ENCODE results near the gene OSBP2.

Gene OSBP2

DNA sequence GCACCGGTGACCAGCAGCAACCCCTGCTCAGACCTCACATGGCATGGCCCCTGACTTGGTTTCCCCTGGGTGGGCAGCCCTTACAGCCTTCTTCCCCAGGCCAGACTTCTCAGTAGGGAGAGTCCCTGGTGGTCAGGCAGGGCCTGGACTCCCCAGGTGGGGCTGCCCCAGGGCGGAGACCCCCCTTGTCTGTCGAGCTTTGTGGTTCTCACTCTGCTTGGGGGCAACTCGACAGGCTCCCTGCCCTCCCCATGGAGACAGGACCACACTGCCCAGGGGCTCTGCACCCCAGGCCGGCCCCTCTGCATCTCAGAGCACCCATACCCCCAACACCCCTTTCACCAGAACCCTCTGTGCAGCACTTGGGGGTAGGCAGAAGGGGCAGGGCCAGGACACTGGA is 186.2 kb downstream of the OSBP2 start:
- peaks cover 13% of the 10 kb centered on the region for H3K36me3 ChIP-seq (ENCODE audit: low read depth)
- H3K4me3 ChIP-seq (ENCODE audit: severe bottlenecking) = no peak overlapping the region
- no peaks in the 10 kb centered on the region for H3K27me3 ChIP-seq (ENCODE audit: insufficient read depth, poor library complexity, severe bottlenecking)
- TF ChIP-seq, protein P1, sequence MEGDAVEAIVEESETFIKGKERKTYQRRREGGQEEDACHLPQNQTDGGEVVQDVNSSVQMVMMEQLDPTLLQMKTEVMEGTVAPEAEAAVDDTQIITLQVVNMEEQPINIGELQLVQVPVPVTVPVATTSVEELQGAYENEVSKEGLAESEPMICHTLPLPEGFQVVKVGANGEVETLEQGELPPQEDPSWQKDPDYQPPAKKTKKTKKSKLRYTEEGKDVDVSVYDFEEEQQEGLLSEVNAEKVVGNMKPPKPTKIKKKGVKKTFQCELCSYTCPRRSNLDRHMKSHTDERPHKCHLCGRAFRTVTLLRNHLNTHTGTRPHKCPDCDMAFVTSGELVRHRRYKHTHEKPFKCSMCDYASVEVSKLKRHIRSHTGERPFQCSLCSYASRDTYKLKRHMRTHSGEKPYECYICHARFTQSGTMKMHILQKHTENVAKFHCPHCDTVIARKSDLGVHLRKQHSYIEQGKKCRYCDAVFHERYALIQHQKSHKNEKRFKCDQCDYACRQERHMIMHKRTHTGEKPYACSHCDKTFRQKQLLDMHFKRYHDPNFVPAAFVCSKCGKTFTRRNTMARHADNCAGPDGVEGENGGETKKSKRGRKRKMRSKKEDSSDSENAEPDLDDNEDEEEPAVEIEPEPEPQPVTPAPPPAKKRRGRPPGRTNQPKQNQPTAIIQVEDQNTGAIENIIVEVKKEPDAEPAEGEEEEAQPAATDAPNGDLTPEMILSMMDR (IDR thresholded peaks at IDR 0.05; ENCODE audit: poor library complexity, severe bottlenecking) = no peak
- H3K4me1 ChIP-seq (ENCODE audit: insufficient read depth, poor library complexity, severe bottlenecking) = no peaks in the 10 kb centered on the region
- no peaks in the 10 kb centered on the region for H3K9me3 ChIP-seq (ENCODE audit: severe bottlenecking)
- no peak overlapping the region for H3K27ac ChIP-seq (ENCODE audit: poor library complexity, severe bottlenecking)
- ATAC-seq (ENCODE audit: low read depth) (no peak), DNase-seq (ENCODE audit: low spot score) (no peak)

GRCh38 chr22:30881361-30882183 is 186.9 kb downstream of the OSBP2 start:
- H3K4me3 ChIP-seq (ENCODE audit: severe bottlenecking) = no peak overlapping the region
- H3K36me3 ChIP-seq (ENCODE audit: low read depth) = peaks cover 13% of the 10 kb centered on the region
- no peak for DNase-seq (ENCODE audit: low spot score)
- no peaks in the 10 kb centered on the region for H3K4me1 ChIP-seq (ENCODE audit: insufficient read depth, poor library complexity, severe bottlenecking)
- H3K27ac ChIP-seq (ENCODE audit: poor library complexity, severe bottlenecking) = peak overlapping the region; percentile 4
- no peaks in the 10 kb centered on the region for H3K27me3 ChIP-seq (ENCODE audit: insufficient read depth, poor library complexity, severe bottlenecking)
- TF ChIP-seq, protein P1 (IDR thresholded peaks at IDR 0.05; ENCODE audit: poor library complexity, severe bottlenecking) = no peak
- H3K9me3 ChIP-seq (ENCODE audit: severe bottlenecking) = no peaks in the 10 kb centered on the region
- ATAC-seq (ENCODE audit: low read depth) = no peak

GRCh38 chr22:30882184-30882717 is 187.6 kb downstream of the OSBP2 start:
- ATAC-seq (ENCODE audit: low read depth) = no peak
- Histone ChIP-seq H3K27me3 (ENCODE audit: insufficient read depth, poor library complexity, severe bottlenecking) (no peaks in the 10 kb centered on the region), H3K27ac (ENCODE audit: poor library complexity, severe bottlenecking) (peak overlapping the region; percentile 4), H3K4me3 (ENCODE audit: severe bottlenecking) (no peak overlapping the region), H3K4me1 (ENCODE audit: insufficient read depth, poor library complexity, severe bottlenecking) (no peaks in the 10 kb centered on the region), H3K9me3 (ENCODE audit: severe bottlenecking) (no peaks in the 10 kb centered on the region), H3K36me3 (ENCODE audit: low read depth) (peaks cover 17% of the 10 kb centered on the region)
- DNase-seq (ENCODE audit: low spot score) = no peak
- TF ChIP-seq, protein P1 (IDR thresholded peaks at IDR 0.05; ENCODE audit: poor library complexity, severe bottlenecking) = no peak

- DNase-seq (ENCODE audit: low spot score) (no peak), ATAC-seq (ENCODE audit: low read depth) (no peak)
- H3K4me1 ChIP-seq (ENCODE audit: insufficient read depth, poor library complexity, severe bottlenecking) = no peaks in the 10 kb centered on the region
Measured at GRCh38 chr22:30882974-30883533, 188.4 kb downstream of the OSBP2 start.

More at GRCh38 chr22:30882974-30883533, 188.4 kb downstream of the OSBP2 start:
- TF ChIP-seq, protein P1 (IDR thresholded peaks at IDR 0.05; ENCODE audit: poor library complexity, severe bottlenecking) = no peak
- Histone ChIP-seq H3K36me3 (ENCODE audit: low read depth) (peaks cover 25% of the 10 kb centered on the region), H3K27ac (ENCODE audit: poor library complexity, severe bottlenecking) (no peak overlapping the region), H3K27me3 (ENCODE audit: insufficient read depth, poor library complexity, severe bottlenecking) (no peaks in the 10 kb centered on the region), H3K9me3 (ENCODE audit: severe bottlenecking) (no peaks in the 10 kb centered on the region), H3K4me3 (ENCODE audit: severe bottlenecking) (no peak overlapping the region)
